Measurements from ENCODE around the gene CHD3.

The CHD3 gene

GRCh38 chr17:7875804-7876370 lies 12.7 kb upstream of the CHD3 start:
- no peak for DNase-seq

- no peak for DNase-seq
Observed at GRCh38 chr17:7878234-7878633, 10.4 kb upstream of the CHD3 start.

GRCh38 chr17:7880076-7880868 lies 8.3 kb upstream of the CHD3 start:
- no peak for DNase-seq

GRCh38 chr17:7881276-7882054 lies 7.1 kb upstream of the CHD3 start:
- no peak for DNase-seq

GRCh38 chr17:7882068-7882467 lies 6.5 kb upstream of the CHD3 start:
- no peak for DNase-seq

- no peak for DNase-seq
Observed at GRCh38 chr17:7882629-7883028, 6.0 kb upstream of the CHD3 start.

- peak; percentile 35 for DNase-seq
Observed at GRCh38 chr17:7883781-7884386, 4.7 kb upstream of the CHD3 start.

GRCh38 chr17:7884581-7885366 lies 3.8 kb upstream of the CHD3 start:
- peak; percentile 50 for DNase-seq

- peak; percentile 67 for DNase-seq
Observed at GRCh38 chr17:7885367-7886226, 3.0 kb upstream of the CHD3 start.

- DNase-seq: peak; percentile 70
Observed at GRCh38 chr17:7886227-7887037, 2.2 kb upstream of the CHD3 start.

- no peak for DNase-seq
Observed at GRCh38 chr17:7887038-7887481, 1.5 kb upstream of the CHD3 start.

- peak; percentile 88 for DNase-seq
Observed at GRCh38 chr17:7887482-7888183, 956 bp upstream of the CHD3 start.

GRCh38 chr17:7889166-7889955 lies 772 bp downstream of the CHD3 start:
- peak; percentile 62 for DNase-seq

GRCh38 chr17:7893187-7893880 lies 4.7 kb downstream of the CHD3 start:
- no peak for DNase-seq

GRCh38 chr17:7894226-7894625 lies 5.6 kb downstream of the CHD3 start:
- no peak for DNase-seq

- DNase-seq: no peak
Observed at GRCh38 chr17:7894866-7895265, 6.3 kb downstream of the CHD3 start.

GRCh38 chr17:7897090-7897489 lies 8.5 kb downstream of the CHD3 start:
- DNase-seq: no peak

- no peak for DNase-seq
Observed at GRCh38 chr17:7897773-7898172, 9.2 kb downstream of the CHD3 start.

All from stimulated activated CD8-positive, alpha-beta memory T cell treated with anti-CD3 and anti-CD28 coated beads, Interleukin-4, amount 100 ng/mL, for 48 hours (primary cell).